ENCODE results near the gene NDUFAF3.

- peak; percentile 14 for TF ChIP-seq POLR2A (IDR thresholded peaks at IDR 0.05; ENCODE audit: low read length)
- no peak for TF ChIP-seq GATA1 (IDR thresholded peaks at IDR 0.05; ENCODE audit: low read depth, low read length)
Measured at GRCh38 chr3:49013738-49014660, 7.9 kb upstream of the NDUFAF3 start.
